ENCODE data around the gene IRF9.

GRCh38 chr14:24129410-24129998 is 31.6 kb upstream of the IRF9 start:
- TF ChIP-seq POLR2AphosphoS5 (IDR thresholded peaks at IDR 0.05) = no peak
- no peak for TF ChIP-seq CTCF (IDR thresholded peaks at IDR 0.05)
- TF ChIP-seq POLR2A (IDR thresholded peaks at IDR 0.05) = no peak
